B cell (primary cell): ENCODE results near the gene LENG8.

Experiments
- EZH2 ChIP-seq: IDR thresholded peaks from 2 replicates; pipeline ENCODE4 v1.6.1; 2012; ENCODE audit warnings: borderline replicate concordance, low read depth, mild to moderate bottlenecking, moderate library complexity, low read length; ENCODE audit not compliant: insufficient read depth, poor library complexity, severe bottlenecking
- TF ChIP-seq, protein P1 (sequence below): fragments of 200-600 bp; IDR thresholded peaks from one replicate; pipeline ENCODE4 v1.8.0; 2022; ENCODE audit warnings: antibody characterized with exemption, mild to moderate bottlenecking

DNA sequence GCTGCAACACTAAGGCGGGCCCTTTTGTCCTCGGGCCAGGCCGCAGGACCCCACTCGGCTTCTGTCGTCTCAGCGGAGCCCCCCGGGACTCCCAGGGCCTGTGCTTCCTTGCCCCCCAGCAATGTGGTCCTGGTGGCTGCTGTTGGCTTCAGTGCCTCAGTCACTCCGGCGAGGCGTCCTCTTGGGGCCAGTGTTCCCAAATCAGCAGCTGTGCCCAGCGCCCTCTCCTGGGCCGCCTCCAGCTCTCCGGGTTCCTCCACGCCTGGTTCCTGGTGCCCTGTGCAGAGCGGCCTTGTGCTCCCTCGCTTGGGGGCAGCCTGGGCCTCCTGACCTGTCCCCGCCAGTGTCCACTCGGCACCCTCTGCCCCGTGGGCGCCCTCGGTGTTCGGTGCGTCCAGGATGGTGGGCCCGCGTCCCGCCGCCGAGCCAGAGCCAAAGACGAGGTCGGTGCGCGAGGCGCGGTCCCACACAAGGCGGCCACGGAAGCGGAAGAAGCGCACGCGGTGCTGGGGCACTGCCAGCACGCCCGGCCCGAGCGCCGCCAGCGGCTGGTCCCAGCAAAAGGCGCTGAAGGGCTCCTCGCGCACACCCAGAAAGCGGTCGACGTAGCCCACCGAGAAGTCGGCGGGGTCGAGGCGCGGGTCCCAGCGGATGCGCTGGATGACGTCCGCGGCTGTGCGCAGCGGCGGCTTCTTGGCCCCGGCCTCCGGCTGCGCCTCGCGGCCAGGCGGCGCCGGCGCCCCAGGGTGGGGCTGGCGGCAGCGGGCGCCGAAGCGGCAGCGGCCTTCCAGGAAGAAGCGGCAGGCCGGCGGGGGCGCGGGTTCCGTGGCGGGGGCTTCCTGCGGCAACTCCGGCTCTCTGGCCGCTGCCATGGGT lies 13.9 kb downstream of the LENG8 start:
- TF ChIP-seq, protein P1, sequence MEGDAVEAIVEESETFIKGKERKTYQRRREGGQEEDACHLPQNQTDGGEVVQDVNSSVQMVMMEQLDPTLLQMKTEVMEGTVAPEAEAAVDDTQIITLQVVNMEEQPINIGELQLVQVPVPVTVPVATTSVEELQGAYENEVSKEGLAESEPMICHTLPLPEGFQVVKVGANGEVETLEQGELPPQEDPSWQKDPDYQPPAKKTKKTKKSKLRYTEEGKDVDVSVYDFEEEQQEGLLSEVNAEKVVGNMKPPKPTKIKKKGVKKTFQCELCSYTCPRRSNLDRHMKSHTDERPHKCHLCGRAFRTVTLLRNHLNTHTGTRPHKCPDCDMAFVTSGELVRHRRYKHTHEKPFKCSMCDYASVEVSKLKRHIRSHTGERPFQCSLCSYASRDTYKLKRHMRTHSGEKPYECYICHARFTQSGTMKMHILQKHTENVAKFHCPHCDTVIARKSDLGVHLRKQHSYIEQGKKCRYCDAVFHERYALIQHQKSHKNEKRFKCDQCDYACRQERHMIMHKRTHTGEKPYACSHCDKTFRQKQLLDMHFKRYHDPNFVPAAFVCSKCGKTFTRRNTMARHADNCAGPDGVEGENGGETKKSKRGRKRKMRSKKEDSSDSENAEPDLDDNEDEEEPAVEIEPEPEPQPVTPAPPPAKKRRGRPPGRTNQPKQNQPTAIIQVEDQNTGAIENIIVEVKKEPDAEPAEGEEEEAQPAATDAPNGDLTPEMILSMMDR, result no peak
- no peak for TF ChIP-seq EZH2
